Liver (tissue), 3 donors: ENCODE results near the gene PLEKHA7.

Source experiments
- ATF3 ChIP-seq: IDR thresholded peaks from 2 replicates; pipeline ENCODE4 v1.6.1; 2016; ENCODE audit warnings: antibody characterized with exemption
- CTCF ChIP-seq: fragments of 150-350 bp; IDR thresholded peaks from 2 replicates; pipeline ENCODE4 v1.5.1; 2017; ENCODE audit warnings: improper control_type of control experiment, low read depth, low read length; ENCODE audit not compliant: missing input control
- FOXA2 ChIP-seq: IDR thresholded peaks from 2 replicates; pipeline ENCODE4 v1.6.1; 2016; ENCODE audit warnings: antibody characterized with exemption
- GABPA ChIP-seq, 2 donors: IDR thresholded peaks in 1 of 2; conservative IDR thresholded peaks in 1 of 2; 2 replicates each; pipeline ENCODE4 v1.6.1; 2016; ENCODE audit warnings: antibody characterized with exemption in 2 of 2, mild to moderate bottlenecking in 1 of 2, moderate library complexity in 1 of 2
- HNF4A ChIP-seq, 2 donors: conservative IDR thresholded peaks; 2 replicates each; pipeline ENCODE4 v1.6.1; 2016; ENCODE audit warnings: antibody characterized with exemption in 2 of 2, mild to moderate bottlenecking in 2 of 2
- MAX ChIP-seq: IDR thresholded peaks from 2 replicates; pipeline ENCODE4 v1.6.1; 2016; ENCODE audit warnings: antibody characterized with exemption
- RXRA ChIP-seq, 2 donors: IDR thresholded peaks; 2 replicates each; pipeline ENCODE4 v1.6.1; 2017 to 2018; ENCODE audit warnings: antibody characterized with exemption in 2 of 2, mild to moderate bottlenecking in 1 of 2
- YY1 ChIP-seq: IDR thresholded peaks from 2 replicates; pipeline ENCODE4 v1.6.1; 2016; ENCODE audit warnings: antibody characterized with exemption, mild to moderate bottlenecking
- ZBTB33 ChIP-seq: IDR thresholded peaks from 2 replicates; pipeline ENCODE4 v1.6.1; 2016; ENCODE audit warnings: antibody characterized with exemption
- donor health status: healthy.
- donor health status: healthy.

- no peak for TF ChIP-seq YY1
- no peak for TF ChIP-seq GABPA (IDR thresholded peaks at IDR 0.05 in 1 of 2, conservative IDR thresholded peaks at IDR 0.05 in 1 of 2)
- TF ChIP-seq CTCF = no peak
- TF ChIP-seq HNF4A (conservative IDR thresholded peaks at IDR 0.05) = no peak
- no peak for TF ChIP-seq ATF3
- TF ChIP-seq ZBTB33 = no peak
- TF ChIP-seq MAX = no peak
- no peak for TF ChIP-seq FOXA2
- no peak for TF ChIP-seq RXRA (IDR thresholded peaks at IDR 0.05)
Measured at GRCh38 chr11:16936643-16937042, 77.6 kb downstream of the PLEKHA7 start.
